A673 (cell line): ENCODE measurements around the gene HMG20A. TPM values are rescaled to one million over a fixed set of nuclear protein-coding genes. Genes with fewer than 3 reads are reported as not detected.

Experiments
- BruUV-seq: library from RNA; stranded (reverse); fragments of 400-500 nt; replicated peaks from 2 replicates; lab custom pipeline; 2021; lab: Mats Ljungman, UMichigan
- CTCF ChIA-PET: fragments of 300-600 bp; sonication (Branson Sonifier 250); formaldehyde crosslinking; loops from one replicate; lab custom pipeline; 2022; ENCODE audit warnings: antibody characterized with exemption; lab: Charles Lee
- POLR2A ChIA-PET: fragments of 300-600 bp; sonication (Branson Sonifier 250); formaldehyde crosslinking; loops from one replicate; lab custom pipeline; 2022; ENCODE audit warnings: antibody characterized with exemption; ENCODE audit not compliant: low non-redundant PET; lab: Charles Lee
- DNase-seq: peaks from one replicate; pipeline ENCODE4 v3.0.0-alpha.2; 2015; ENCODE audit warnings: low spot score
- H3K27ac ChIP-seq: fragments of 200-600 bp; sonication (generic); 2 replicates; pipeline ENCODE4 v1.5.1; 2016; ENCODE audit warnings: mixed run types, low read depth, mild to moderate bottlenecking, mixed read lengths, antibody characterized with exemption, low read length; ENCODE audit not compliant: poor library complexity, severe bottlenecking
- H3K27me3 ChIP-seq: fragments of 200-600 bp; sonication (generic); replicated peaks from 2 replicates; pipeline ENCODE4 v1.6.1; 2017; ENCODE audit warnings: mixed run types, low read depth, mild to moderate bottlenecking, mixed read lengths, antibody characterized with exemption, low read length; ENCODE audit not compliant: insufficient read depth, poor library complexity
- H3K36me3 ChIP-seq: fragments of 200-600 bp; sonication (generic); 2 replicates; pipeline ENCODE4 v1.6.1; 2016; ENCODE audit warnings: mixed run types, mild to moderate bottlenecking, mixed read lengths, antibody characterized with exemption, low read length; ENCODE audit not compliant: insufficient read depth, poor library complexity, severe bottlenecking
- H3K4me1 ChIP-seq: fragments of 200-600 bp; sonication (generic); 2 replicates; pipeline ENCODE4 v1.6.1; 2017; ENCODE audit warnings: mixed run types, mild to moderate bottlenecking, mixed read lengths, antibody characterized with exemption, low read length; ENCODE audit not compliant: insufficient read depth, poor library complexity, severe bottlenecking
- H3K4me3 ChIP-seq: fragments of 200-600 bp; sonication (generic); 2 replicates; pipeline ENCODE4 v1.5.1; 2016; ENCODE audit warnings: low read depth, mixed run types, mild to moderate bottlenecking, mixed read lengths, low read length; ENCODE audit not compliant: poor library complexity, severe bottlenecking
- H3K9me3 ChIP-seq: fragments of 200-600 bp; sonication (generic); 2 replicates; pipeline ENCODE4 v1.6.1; 2016; ENCODE audit warnings: mixed run types, low read depth, mild to moderate bottlenecking, mixed read lengths, antibody characterized with exemption, low read length; ENCODE audit not compliant: poor library complexity, severe bottlenecking
- EZH2 ChIP-seq: fragments of 200-600 bp; sonication (generic); IDR thresholded peaks from 2 replicates; pipeline ENCODE4 v1.6.1; 2017; ENCODE audit warnings: borderline replicate concordance, low read depth, mild to moderate bottlenecking, mixed read lengths, antibody characterized with exemption, low read length; ENCODE audit not compliant: poor library complexity, severe bottlenecking
- intact Hi-C: fragments of 100-400 bp; cut with micrococcal nuclease; formaldehyde crosslinking; loops from one replicate; pipeline ENCODE4 v1.10.0; 2022; ENCODE audit not compliant: unreplicated experiment
- total RNA-seq: library from RNA; stranded (reverse); gene quantifications from 2 replicates; pipeline ENCODE4 v1.2.3, GENCODE V29; 2021
- TF ChIP-seq, protein P1 (sequence below): fragments of 300-800, 200-600 bp; sonication (generic); conservative IDR thresholded peaks from 2 replicates; pipeline ENCODE4 v1.5.1; 2017; ENCODE audit warnings: low read depth, mild to moderate bottlenecking, antibody characterized with exemption, low read length, moderate library complexity, mixed read lengths

The HMG20A gene
- total RNA-seq, 1 experiment from 2014 or later = 43.2 TPM

DNA sequence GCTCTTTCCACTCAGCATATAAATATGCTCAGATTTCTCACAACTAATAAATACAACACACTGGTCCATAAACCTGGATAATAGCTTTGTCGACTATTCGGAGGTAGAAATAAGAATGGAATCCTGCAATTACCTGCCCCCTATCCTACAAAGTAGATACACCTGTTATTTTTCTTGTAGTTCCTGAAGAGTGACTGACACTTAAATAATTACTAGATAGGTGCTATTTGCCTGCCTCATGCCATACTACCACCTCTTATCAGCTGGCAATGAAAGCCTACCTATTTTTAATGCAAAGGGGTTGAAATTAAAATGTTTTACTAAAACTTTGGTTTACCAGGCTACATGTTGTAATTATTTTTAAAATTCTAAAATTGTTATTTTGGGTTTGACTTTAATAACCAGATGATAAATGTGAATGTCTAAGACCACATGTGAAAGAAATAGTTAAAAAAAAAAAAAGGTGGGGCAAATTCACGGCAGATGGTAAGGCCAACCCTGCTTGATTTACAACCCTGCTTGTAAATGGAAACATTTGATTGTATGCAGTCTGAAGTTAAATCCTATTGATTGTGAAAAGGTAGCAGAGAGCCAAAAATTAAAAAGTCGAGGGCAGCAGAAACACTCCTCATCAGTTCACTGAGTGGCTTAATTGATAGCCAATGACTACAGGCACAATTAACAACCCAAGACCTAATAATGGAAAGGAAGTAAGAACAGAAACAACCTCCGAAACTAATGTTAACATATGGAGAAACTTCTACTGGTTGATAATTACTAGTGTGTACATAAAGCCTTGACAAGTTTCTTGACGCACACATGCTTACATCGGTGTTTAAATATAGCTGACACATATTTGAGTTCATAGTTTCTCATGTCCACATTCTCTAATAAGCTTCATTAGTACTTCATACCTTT lies 9.7 kb upstream of the HMG20A start:
- intact Hi-C loops = no loop called here
- no peak for DNase-seq
- Histone ChIP-seq H3K27ac (no peak overlapping the region), H3K9me3 (no peaks in the 10 kb centered on the region), H3K4me1 (peaks cover 22% of the 10 kb centered on the region), H3K27me3 (no peaks in the 10 kb centered on the region), H3K36me3 (no peaks in the 10 kb centered on the region), H3K4me3 (no peak overlapping the region)
- BruUV-seq = no TSS peak
- TF ChIP-seq, protein P1, sequence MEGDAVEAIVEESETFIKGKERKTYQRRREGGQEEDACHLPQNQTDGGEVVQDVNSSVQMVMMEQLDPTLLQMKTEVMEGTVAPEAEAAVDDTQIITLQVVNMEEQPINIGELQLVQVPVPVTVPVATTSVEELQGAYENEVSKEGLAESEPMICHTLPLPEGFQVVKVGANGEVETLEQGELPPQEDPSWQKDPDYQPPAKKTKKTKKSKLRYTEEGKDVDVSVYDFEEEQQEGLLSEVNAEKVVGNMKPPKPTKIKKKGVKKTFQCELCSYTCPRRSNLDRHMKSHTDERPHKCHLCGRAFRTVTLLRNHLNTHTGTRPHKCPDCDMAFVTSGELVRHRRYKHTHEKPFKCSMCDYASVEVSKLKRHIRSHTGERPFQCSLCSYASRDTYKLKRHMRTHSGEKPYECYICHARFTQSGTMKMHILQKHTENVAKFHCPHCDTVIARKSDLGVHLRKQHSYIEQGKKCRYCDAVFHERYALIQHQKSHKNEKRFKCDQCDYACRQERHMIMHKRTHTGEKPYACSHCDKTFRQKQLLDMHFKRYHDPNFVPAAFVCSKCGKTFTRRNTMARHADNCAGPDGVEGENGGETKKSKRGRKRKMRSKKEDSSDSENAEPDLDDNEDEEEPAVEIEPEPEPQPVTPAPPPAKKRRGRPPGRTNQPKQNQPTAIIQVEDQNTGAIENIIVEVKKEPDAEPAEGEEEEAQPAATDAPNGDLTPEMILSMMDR = no peak
- no peak for TF ChIP-seq EZH2
- CTCF ChIA-PET = no interaction called here
- POLR2A ChIA-PET = no interaction called here

DNA sequence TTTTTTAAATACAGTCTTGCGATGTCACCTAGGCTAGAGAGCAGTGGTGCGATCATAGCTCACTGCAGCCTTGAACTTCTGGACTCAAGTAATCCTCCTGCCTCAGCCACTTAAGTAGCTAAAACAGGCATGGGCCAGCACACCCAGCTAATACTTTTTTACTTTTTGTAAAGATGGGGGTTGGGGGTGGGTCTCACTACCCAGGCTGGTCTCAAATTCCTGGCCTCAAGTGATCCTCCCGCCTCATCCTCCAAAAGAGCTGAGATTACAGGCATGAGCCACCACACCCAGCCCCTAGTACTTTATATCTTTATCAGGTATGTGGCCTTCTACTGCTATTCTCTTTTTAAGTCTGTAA lies 9.1 kb upstream of the HMG20A start:
- H3K27me3 ChIP-seq = no peaks in the 10 kb centered on the region
- no peaks in the 10 kb centered on the region for H3K9me3 ChIP-seq
- H3K27ac ChIP-seq = no peak overlapping the region
- H3K36me3 ChIP-seq = no peaks in the 10 kb centered on the region
- ChIA-PET CTCF (no interaction called here), POLR2A (no interaction called here)
- no TSS peak for BruUV-seq
- intact Hi-C loops = no loop called here
- no peak for TF ChIP-seq EZH2
- TF ChIP-seq, protein P1 = no peak
- H3K4me3 ChIP-seq = no peak overlapping the region
- no peak for DNase-seq
- H3K4me1 ChIP-seq = peaks cover 29% of the 10 kb centered on the region

DNA sequence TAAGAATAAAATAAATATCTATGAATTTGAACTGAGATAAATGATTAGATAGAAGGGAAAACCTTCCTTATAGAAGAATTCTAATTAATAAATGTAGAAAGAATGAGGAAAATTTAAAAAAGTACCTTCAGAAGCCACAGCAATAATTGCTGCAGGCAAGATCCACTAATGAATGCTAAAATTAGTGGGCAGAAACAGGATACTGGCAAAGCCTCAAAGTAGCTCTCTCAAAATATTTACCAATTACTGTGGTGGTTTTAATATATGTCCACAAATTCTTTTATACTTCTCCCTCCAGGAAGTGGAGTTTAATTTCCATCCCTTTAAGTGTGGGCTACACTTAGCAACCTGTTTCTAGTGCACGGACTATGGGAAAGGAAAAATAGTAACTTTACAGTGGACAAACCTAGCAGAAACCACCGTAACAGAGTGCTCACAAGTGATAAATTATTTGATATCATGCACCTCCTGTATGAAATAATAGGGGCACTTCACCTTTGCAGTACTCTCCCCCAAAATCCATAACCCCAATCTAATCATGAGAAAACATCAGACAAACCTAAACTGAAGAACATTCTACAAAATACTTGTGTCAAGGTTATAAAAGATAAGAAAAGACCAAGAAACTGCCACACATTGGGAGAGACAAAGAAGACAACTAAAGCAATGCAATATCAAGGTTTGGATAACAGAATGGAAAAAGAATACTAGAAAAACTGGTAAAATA lies 7.6 kb upstream of the HMG20A start:
- no peaks in the 10 kb centered on the region for H3K9me3 ChIP-seq
- no TSS peak for BruUV-seq
- H3K4me3 ChIP-seq = no peak overlapping the region
- TF ChIP-seq, protein P1 = no peak
- no peak for TF ChIP-seq EZH2
- POLR2A ChIA-PET = no interaction called here
- no peaks in the 10 kb centered on the region for H3K27me3 ChIP-seq
- no peak for DNase-seq
- peaks cover 42% of the 10 kb centered on the region for H3K4me1 ChIP-seq
- H3K27ac ChIP-seq = no peak overlapping the region
- intact Hi-C loops = no loop called here
- CTCF ChIA-PET = no interaction called here
- H3K36me3 ChIP-seq = no peaks in the 10 kb centered on the region
